Renal cortical epithelial cell (primary cell): ENCODE data around the gene TSHZ2. TPM values are rescaled to one million over a fixed set of nuclear protein-coding genes. Genes with fewer than 3 reads are reported as not detected.
"Not testable (repeated sequence)": the region's sequence is repeated elsewhere in the genome, so short reads cannot be mapped to it uniquely, and the experiment has no call there.

ENCODE experiments used
- DNase-seq: peaks from one replicate; pipeline ENCODE4 v3.0.0-alpha.2; 2011; ENCODE audit warnings: low read depth
- total RNA-seq: library from RNA; depleted of rRNA; stranded (reverse); fragments of >200 nt; gene quantifications from 2 replicates; pipeline ENCODE4 v1.2.3, GENCODE V29; 2014

Gene TSHZ2
- total RNA-seq, 1 donor from 2014 or later: 0.30 TPM

- no peak for DNase-seq
These were observed 111.3 kb downstream of the TSHZ2 start for GRCh38 chr20:53083411-53083810.

DNA sequence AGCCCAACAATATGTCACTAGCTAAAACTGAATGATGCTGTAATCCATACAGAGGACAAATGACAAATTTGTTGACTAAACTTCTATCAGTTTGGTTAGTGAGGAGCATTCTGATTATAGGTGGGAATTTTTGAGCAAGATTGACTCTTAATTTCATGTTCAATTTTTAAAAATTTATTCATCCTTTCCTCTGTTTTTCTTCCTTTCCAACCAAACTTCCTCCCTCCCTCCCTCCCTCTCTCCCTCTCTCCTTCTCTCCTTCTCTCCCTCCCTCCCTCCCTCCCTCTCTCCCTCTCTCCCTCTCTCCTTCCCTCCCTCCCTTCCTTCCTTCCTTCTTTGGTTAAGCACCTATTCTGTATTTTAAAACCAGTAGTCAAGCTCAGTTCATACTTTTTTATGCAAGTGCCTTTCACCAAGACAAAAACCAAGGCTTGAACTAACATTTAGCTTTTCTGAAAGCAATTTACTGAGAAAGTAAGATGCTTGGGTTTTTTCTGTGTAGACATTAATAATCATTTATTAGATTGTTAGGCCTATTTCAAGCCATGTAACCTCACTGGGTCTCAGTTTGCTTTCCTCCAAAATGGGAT, 112.3 kb downstream of the TSHZ2 start:
- DNase-seq: no peak

DNA sequence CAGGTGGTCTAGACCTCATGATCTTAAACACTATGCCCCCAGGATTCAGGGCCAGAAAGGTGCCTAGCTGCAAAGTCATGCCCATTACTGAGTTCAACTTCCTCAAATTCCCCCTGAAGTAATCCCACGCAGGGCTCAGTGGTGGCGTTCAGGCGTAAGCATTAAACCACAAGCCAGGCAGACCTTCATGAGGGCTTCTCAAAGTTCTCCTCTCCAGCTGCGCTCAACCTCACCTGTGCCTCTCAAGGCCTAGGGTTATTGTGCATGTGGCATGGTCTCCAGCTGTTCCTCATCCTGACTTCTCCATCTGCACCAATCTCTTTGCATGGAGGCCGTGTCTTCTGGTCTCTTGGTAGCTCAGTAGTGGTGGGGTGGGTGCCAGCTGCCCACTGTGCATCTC, 113.6 kb downstream of the TSHZ2 start:
- DNase-seq: no peak

GRCh38 chr20:53087037-53087777, 115.0 kb downstream of the TSHZ2 start:
- no peak for DNase-seq

DNA sequence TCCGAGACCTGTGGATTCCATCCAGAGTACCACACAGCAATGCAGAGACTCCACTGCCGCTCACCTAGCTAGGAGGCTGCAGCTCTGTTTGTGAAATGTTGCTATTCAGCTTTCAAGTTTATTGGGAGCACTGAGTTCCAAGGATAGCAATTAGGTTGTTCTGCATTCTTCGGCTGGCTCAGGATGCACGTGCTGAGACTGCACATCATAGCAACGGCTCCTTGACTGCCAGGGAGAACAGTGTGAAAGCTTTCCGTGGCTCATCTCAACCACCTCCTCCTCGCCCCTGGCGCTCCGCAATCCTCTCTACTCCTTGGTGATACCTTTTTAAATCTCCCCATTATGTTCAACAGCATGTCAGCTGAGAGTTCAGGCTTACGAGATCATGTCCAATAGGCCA, 116.6 kb downstream of the TSHZ2 start:
- no peak for DNase-seq

GRCh38 chr20:53089851-53090250, 117.7 kb downstream of the TSHZ2 start:
- DNase-seq: not testable (repeated sequence)

- DNase-seq: no peak
These were observed 119.6 kb downstream of the TSHZ2 start for GRCh38 chr20:53091789-53092188.

GRCh38 chr20:53092772-53093300, 120.7 kb downstream of the TSHZ2 start:
- no peak for DNase-seq

DNA sequence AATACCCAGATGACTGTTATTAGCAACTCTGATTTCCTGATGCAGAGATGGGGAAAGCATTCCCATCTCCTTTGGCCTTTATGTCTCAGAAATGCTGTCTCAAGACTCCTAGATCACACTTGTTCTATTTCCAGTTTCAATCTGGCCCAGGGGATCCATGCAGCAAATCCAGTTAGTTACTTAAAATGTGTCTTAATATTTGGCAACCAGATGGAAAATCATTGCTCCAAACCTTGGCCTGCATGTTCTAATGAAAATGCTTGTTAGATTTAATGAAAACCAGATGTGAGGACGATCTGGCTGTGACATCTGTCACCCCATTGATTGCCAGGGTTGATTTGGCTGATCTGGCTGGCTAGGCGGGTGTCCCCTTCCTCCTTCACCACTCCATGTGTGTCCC, 125.2 kb downstream of the TSHZ2 start:
- no peak for DNase-seq

GRCh38 chr20:53097791-53098190, 125.6 kb downstream of the TSHZ2 start:
- DNase-seq: no peak

- DNase-seq: no peak
These were observed 126.5 kb downstream of the TSHZ2 start for GRCh38 chr20:53098621-53099020.

GRCh38 chr20:53099856-53100255, 127.7 kb downstream of the TSHZ2 start:
- peak; percentile 5 for DNase-seq

GRCh38 chr20:53100476-53100911, 128.3 kb downstream of the TSHZ2 start:
- DNase-seq: peak; percentile 16

DNA sequence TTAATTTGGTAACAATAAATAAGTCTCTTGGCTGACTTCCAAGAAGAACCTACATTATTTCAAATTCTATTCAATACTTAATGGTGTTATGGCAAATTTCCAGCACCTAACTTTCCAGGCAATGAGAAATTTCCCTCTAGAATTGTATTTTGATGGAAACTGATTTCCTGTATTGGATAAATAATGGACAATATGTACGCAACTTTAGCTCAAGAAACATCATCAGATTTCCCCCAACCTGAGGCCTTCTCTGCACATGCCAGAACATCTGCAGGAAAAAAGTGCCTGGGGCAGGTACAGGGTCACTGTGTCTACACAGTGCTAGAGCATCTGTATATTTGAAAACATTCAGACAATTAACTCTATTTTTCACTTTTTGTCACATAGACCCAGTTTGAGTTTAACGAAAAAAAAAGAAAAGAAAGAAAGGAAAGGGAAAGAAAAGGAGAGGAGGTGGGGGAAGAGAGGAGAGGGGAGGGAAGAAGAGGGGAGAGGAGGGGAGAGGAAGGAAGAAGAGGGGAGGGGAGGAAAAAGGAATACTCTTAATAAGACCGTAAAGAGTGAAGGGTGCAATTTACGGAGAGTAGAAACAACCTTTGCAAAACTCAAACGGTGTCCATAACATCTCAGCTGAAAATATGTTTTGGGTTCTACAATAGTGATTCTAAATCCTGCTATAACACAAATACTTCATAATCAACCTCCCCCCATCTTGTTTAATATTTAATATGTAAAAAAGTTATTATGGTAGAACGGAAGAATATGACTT, 130.0 kb downstream of the TSHZ2 start:
- no peak for DNase-seq

DNA sequence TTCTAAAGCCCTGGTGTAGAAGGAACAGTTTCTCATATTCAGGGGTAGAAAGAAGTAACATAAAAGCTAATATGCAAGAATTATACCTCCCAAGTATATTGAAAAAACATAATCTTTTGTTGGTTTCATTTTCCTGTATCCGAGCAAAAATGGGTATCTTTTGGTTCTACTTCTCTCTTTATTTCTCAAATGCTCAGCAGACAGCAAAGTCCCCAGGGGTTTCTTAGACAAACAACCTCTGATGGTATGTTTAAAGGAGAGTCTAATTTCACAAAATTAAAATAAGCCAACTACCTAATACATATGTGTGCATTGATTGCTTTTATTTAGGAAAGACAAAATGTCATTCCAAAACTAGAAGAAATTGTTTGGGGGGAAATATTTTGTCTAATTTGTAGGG, 131.0 kb downstream of the TSHZ2 start:
- no peak for DNase-seq

- DNase-seq: peak; percentile 43
These were observed 132.7 kb downstream of the TSHZ2 start for GRCh38 chr20:53104884-53105283.

- no peak for DNase-seq
These were observed 144.6 kb downstream of the TSHZ2 start for GRCh38 chr20:53116733-53117132.

- no peak for DNase-seq
These were observed 150.7 kb downstream of the TSHZ2 start for GRCh38 chr20:53122853-53123252.

DNA sequence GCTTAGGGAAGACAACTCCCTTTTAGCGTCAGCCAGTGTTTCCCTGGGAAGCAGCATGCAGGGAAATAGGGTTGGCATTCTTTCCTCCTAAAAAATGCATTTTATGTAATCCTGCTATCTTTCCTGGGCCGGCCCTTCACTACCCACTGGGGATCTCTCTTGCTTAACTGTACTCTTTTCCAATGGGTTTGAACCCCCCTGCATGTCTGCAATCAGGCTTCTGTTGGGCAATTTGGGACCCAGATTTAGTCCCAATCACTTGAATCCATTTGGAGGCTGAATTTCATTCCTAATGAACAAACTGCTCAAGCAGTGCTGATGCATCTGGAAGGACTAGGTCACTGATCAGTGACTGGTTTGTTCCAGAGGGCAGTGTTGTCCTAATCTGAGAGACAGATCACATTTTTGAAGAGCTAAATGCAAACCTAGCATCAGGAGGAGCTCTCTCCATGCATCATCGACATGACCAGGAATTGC, 152.0 kb downstream of the TSHZ2 start:
- DNase-seq: no peak

DNA sequence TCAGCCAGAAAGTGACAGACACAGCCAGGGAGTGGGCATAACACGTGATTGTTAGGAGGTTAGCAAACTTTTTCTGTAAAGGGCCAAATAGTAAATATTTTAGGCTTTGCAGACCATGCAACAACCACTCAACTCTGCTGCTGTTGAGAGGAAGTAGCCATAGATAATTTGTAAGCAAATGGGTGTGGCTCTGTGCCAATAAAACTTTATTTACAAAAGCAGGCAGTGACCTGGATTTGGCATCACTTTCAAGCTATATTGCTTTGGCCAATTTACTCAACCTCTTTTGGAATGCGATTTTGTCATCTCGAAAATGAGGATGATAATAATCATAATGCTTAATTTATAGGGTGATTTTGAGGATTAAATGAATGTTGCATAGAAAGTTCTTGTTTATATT, 152.6 kb downstream of the TSHZ2 start:
- no peak for DNase-seq

DNA sequence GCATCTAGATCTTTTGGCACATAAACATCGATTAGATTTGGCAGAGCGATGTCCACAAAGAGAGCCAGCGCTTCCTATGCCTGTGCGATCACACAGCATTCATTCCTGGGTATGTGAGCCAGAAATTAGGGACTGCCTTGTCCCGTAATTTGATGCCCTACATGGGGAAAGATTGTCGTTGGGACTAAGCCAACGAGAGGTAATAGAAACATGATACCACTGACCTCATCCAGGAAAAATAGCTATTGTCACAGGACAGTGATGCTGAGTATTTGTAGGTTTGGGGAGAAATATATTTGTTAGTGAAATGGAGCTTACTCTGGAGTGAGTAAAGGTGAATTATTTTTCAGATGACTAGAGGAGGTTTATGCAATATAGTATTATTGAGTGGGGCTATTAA, 154.0 kb downstream of the TSHZ2 start:
- DNase-seq: no peak

- no peak for DNase-seq
These were observed 154.9 kb downstream of the TSHZ2 start for GRCh38 chr20:53127027-53127426.
